ENCODE measurements around the gene PRKACA.

The PRKACA gene

GRCh38 chr19:14117668-14118164 is at the start of gene PRKACA:
TSS of gene PRKACA (minus strand) at chr19:14117762. CDS start at chr19:14117547, 215 bp downstream.
- DNase-seq: peak; percentile 82 to 100 (median 99)

GRCh38 chr19:14166999-14167575 is 49.5 kb upstream of the PRKACA start:
- DNase-seq: no peak

- no peak for DNase-seq
These were observed 48.6 kb upstream of the PRKACA start for GRCh38 chr19:14165990-14166830.

GRCh38 chr19:14164724-14165493 is 47.3 kb upstream of the PRKACA start:
- no peak for DNase-seq

GRCh38 chr19:14164082-14164481 is 46.5 kb upstream of the PRKACA start:
- DNase-seq: no peak

GRCh38 chr19:14162871-14163297 is 45.3 kb upstream of the PRKACA start:
- DNase-seq: no peak

GRCh38 chr19:14161305-14161704 is 43.7 kb upstream of the PRKACA start:
- no peak for DNase-seq

- DNase-seq: no peak
These were observed 42.6 kb upstream of the PRKACA start for GRCh38 chr19:14160017-14160703.

- DNase-seq: no peak
These were observed 41.5 kb upstream of the PRKACA start for GRCh38 chr19:14159059-14159458.

GRCh38 chr19:14158276-14159023 is 40.9 kb upstream of the PRKACA start:
- no peak for DNase-seq

GRCh38 chr19:14156971-14157717 is 39.6 kb upstream of the PRKACA start:
- no peak for DNase-seq

- no peak for DNase-seq
These were observed 38.6 kb upstream of the PRKACA start for GRCh38 chr19:14156122-14156521.

- DNase-seq: no peak
These were observed 37.8 kb upstream of the PRKACA start for GRCh38 chr19:14155371-14155770.

GRCh38 chr19:14152713-14153112 is 35.2 kb upstream of the PRKACA start:
- no peak for DNase-seq

GRCh38 chr19:14150770-14151661 is 33.5 kb upstream of the PRKACA start:
- DNase-seq: no peak

GRCh38 chr19:14150041-14150769 is 32.6 kb upstream of the PRKACA start:
- DNase-seq: no peak

- DNase-seq: peak in 50 of 56 donors; percentile 12 to 83 (median 48)
These were observed 32.0 kb upstream of the PRKACA start for GRCh38 chr19:14149509-14149994.

Data from nucleus accumbens (tissue), 56 donors.